NCI-H345 treated with DMSO at 0.1 percent for 48 hours (cell line): ENCODE measurements around the gene DPPA2.

Experiments
- DNase-seq: peaks from one replicate; lab custom pipeline; 2025; ENCODE audit not compliant: unreplicated experiment; lab: John Stamatoyannopoulos, UW

DPPA2 gene

GRCh38 chr3:109325657-109326056, 9.3 kb upstream of the DPPA2 start:
- DNase-seq, result no peak

GRCh38 chr3:109325109-109325508, 8.8 kb upstream of the DPPA2 start:
- DNase-seq, result no peak

GRCh38 chr3:109313061-109313460, 3.3 kb downstream of the DPPA2 start:
- no peak for DNase-seq

- DNase-seq, result no peak
These were observed 18.8 kb downstream of the DPPA2 start for GRCh38 chr3:109297496-109297895.

- no peak for DNase-seq
These were observed 32.2 kb downstream of the DPPA2 start for GRCh38 chr3:109284071-109284470.

- DNase-seq, result no peak
These were observed 37.8 kb downstream of the DPPA2 start for GRCh38 chr3:109278546-109278945.

- no peak for DNase-seq
These were observed 38.2 kb downstream of the DPPA2 start for GRCh38 chr3:109278141-109278540.

GRCh38 chr3:109275702-109276293, 40.5 kb downstream of the DPPA2 start:
- DNase-seq, result peak; percentile 1

GRCh38 chr3:109270779-109271178, 45.5 kb downstream of the DPPA2 start:
- no peak for DNase-seq

- DNase-seq, result no peak
These were observed 46.6 kb downstream of the DPPA2 start for GRCh38 chr3:109269577-109270275.

- no peak for DNase-seq
These were observed 48.1 kb downstream of the DPPA2 start for GRCh38 chr3:109268181-109268580.

- DNase-seq, result no peak
These were observed 51.0 kb downstream of the DPPA2 start for GRCh38 chr3:109265295-109265694.

- DNase-seq, result no peak
These were observed 59.0 kb downstream of the DPPA2 start for GRCh38 chr3:109257269-109257668.

- DNase-seq, result no peak
These were observed 61.5 kb downstream of the DPPA2 start for GRCh38 chr3:109254770-109255169.

- DNase-seq, result no peak
These were observed 63.7 kb downstream of the DPPA2 start for GRCh38 chr3:109252641-109253040.
